NCI-H526 (cell line): Measurements from ENCODE around the gene MAGI1.
"Not testable (repeated sequence)": the region's sequence is repeated elsewhere in the genome, so short reads cannot be mapped to it uniquely, and the experiment has no call there.

Source experiments
- DNase-seq, 2 experiments: peaks; one replicate each; lab custom pipeline; 2025; lab: John Stamatoyannopoulos, UW

Gene MAGI1

GRCh38 chr3:65749066-65749465 lies 289.7 kb downstream of the MAGI1 start:
- DNase-seq: no peak

GRCh38 chr3:65748326-65748725 lies 290.4 kb downstream of the MAGI1 start:
- DNase-seq: no peak

DNA sequence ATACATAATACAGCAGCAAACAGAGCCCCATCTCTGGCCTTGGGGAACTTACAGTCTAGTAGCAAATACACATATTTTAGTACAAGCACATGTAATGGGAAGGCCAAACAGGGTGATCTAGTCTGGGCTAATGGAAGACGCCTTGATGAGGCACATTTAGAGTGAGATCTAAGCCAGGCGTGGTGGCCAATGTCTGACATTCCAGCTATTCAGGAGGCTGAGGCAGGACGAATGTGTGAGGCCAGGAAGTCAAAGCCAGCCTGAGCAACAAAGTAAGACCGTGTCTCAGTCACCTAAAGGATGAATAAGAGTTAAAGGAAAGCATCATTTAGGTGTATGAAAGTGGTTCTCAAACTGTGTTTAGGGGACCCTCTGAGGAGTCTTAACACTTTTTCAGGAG lies 291.9 kb downstream of the MAGI1 start:
- no peak for DNase-seq

DNA sequence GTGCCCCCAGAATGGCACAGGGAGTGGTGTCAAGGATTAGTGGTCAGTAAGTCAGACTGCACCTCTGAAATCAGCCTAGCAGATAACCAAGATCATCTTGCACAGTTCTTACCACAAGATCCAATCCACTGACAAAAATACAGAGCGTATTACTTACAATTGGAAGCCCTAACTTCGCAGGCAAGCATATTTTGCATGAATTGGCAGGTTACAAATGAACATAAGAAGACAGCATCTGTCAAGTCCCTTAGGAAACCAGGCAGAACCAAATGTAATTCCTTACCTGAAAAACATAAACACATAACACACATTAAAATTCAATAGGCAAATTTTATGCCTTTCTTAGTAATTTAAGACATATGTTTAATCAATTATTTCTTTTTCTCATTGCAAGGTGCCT lies 293.4 kb downstream of the MAGI1 start:
- no peak for DNase-seq

- no peak for DNase-seq
Observed at GRCh38 chr3:65742914-65743313, 295.8 kb downstream of the MAGI1 start.

GRCh38 chr3:65741540-65741939 lies 297.2 kb downstream of the MAGI1 start:
- no peak for DNase-seq

DNA sequence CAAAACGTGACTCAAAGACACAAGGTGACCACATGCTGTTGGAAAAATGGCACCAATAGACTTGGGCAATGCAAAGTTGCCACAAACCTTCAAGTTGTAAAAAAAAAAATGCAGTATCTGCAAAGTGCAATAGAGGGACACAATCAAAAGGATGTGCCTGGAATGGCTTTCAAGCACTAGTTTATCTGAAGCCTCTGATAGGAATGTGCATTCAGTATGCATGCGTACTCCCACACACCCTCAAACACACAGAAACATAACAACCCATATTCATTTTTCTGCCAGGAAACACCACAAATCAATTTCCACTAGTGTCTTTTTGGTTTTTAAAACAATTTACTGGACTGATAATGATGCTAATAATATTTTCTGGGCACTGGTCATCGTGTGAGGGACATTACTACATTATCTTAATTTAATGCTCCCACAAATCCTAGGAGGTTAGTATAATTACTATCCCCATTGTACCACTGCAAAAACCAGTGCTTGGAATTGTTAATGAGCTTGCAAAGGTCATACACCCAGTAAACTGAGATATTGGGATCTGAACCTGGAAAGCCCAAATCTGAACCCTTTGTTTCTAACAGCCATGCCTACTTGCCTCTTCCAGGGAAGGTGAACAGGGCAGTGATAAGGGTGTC lies 298.7 kb downstream of the MAGI1 start:
- no peak for DNase-seq

DNA sequence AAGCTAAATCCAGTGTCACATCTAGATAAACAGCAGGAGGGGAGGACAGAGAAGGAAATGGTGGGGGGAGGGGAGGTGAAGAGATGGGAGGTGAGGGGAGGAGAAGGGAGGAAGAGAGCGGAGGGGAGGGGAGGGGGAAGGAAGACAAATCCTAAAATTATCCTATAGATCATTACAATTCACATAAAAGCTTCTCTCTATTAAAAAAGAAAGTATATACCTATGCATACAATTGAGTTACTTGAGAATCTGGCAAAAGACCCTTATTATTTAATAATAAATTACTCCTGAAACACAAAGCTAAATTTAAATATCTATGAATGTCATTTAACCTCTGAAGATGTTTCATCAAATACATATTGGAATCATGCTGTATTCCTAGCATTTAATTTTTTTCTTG lies 303.9 kb downstream of the MAGI1 start:
- no peak for DNase-seq

- DNase-seq: no peak
Observed at GRCh38 chr3:65734382-65734781, 304.3 kb downstream of the MAGI1 start.

DNA sequence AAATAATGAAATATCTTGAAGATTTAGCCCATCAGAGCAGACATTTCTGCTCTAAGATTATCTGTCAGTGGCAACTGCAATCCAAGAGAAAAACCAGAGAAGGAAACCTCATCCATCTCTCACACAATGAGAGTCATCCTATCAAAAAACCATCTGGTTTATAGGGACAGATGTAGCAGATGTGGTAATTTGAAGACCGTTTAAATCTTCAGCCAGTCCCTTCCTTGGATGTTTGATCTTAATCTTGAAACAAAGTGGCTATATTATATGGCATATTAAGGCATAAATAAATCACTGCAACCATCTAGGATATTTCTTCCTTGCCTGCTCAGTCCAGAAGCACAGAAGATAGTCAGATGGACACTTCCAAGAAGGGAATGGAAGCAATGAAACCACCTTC lies 305.3 kb downstream of the MAGI1 start:
- DNase-seq: no peak

DNA sequence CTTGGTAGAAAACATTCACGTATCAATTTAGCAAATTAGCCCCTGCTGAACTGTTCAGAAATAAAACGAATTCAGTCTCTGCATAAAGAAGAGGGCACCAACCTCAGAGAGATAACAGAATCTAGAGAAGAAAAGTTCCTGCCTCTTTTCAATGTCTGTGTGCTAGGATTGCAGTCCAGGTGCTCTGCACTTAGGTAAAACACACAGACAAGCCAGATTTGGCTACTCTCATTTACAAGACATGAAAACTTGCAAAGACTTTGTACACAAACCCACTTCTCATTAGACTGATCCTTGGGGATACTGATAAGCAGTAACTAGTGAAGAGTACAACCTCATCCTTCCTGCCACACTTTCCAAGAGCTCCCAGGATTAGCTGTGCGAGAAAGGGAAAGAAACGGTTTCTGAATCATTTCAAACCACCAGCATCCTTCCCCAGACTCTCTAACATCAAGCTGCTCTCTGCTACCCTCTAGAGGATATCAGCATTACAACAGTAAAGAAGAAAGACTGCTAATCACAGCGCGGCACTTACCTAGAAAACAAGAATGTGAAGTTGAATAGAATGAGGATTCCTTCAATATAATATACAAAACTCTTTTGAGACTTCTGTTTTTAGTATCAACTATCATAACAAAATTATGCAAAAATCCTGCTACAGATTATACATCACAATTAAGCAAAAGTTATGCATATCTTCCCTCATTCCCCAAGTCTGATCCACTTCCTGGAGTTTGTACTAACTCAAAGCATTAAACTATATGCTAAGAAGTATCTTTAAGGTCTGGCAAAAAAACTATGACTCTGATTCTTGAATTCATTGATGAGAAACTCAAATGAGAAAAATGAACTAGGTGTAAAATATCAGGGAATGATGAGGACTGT lies 306.4 kb downstream of the MAGI1 start:
- peak in 1 of 2 experiments; percentile 62 for DNase-seq

DNA sequence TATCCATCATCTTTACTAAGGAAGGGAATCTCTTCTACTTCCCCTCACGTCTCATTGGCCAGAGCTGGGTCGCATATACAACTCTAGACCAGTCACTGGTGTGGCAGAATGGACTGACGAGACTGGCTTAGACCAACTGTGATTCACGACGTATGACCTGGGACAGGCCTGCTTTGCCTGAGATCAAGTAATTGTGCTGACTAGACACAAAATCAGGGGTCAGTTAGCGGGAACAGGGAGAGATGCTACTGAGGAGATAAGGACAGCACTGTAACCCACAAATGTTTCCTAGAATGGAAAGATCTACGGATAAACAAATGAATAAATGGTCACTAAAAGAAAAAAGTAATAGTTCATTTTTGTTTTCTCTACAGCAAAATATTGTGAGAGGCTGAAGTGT lies 308.3 kb downstream of the MAGI1 start:
- no peak for DNase-seq

DNA sequence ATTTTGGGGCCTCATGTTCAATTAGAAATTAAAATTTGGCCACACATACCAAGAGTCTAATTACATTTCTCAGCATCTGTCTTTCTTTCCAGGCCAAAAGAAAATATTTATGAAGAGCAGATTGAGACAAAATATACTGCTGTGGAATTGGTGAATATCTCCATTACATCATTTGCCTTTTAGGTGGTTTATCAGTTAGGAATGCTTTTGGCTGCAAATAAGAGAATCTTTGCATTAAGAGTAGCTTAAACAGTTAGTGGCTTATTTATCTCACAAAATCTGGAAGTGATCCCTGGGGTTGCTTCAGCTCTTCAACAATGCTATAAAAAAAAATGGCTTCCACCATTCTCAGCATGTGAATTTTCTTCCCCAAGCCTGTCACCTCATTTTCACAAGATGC lies 308.7 kb downstream of the MAGI1 start:
- no peak for DNase-seq

GRCh38 chr3:65729555-65729954 lies 309.2 kb downstream of the MAGI1 start:
- DNase-seq: peak in 1 of 2 experiments; percentile 33

- DNase-seq: no peak
Observed at GRCh38 chr3:65728138-65728537, 310.6 kb downstream of the MAGI1 start.

GRCh38 chr3:65723985-65724384 lies 314.7 kb downstream of the MAGI1 start:
- DNase-seq: no peak

- DNase-seq: no peak
Observed at GRCh38 chr3:65723011-65723410, 315.7 kb downstream of the MAGI1 start.

DNA sequence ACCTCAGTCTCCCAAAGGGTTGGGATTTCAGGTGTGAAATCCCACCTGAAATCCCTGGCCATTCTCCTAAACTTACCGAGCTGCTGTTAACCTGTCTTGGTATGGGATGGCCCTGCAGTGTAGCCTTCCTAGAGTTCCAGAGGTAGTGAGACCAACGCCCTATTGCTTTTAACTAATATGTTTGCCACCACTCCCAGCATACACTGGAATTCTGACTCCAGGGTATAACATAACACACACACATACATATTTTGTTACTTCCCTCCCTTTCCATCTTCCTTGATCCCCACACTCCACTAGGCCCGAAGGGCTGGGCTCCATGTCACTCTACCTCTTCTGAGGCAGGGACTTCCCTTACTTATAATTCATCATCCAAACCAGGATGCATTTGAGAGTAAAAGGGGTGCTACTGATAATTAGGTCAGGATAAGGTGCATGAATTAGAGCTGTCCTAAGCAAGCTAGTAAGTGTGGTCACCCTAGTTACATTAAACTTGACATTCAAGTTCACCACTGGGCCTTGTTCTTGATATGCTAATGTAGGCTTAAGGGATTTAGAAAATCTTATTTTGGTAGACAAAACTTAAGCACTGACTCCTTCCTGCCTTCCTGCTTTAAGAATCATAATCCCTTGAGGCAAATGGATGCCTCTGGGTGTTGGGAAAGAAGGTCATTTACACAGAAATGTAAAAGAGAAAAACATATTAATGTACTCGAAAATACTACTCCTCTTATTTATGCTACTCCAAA lies 317.6 kb downstream of the MAGI1 start:
- no peak for DNase-seq

DNA sequence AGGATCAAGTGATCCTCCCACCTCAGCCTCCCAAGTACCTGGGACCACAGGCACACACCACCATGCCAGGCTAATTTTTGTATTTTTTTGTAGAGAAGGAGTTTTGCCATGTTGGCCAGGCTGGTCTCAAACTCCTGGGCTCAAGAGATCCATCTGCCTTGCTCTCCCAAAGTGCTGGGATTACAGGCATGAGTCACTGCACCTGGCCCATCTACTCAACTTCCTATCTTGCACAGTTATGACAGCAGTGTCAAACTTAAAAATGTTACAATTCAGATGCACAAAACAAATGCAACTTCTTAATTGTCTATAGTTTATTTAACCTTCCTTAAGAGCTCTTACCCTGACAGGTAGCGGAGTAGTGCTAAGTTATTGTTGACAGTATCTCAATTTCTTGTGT lies 319.1 kb downstream of the MAGI1 start:
- not testable (repeated sequence) for DNase-seq

GRCh38 chr3:65717676-65718346 lies 320.9 kb downstream of the MAGI1 start:
- DNase-seq: no peak

DNA sequence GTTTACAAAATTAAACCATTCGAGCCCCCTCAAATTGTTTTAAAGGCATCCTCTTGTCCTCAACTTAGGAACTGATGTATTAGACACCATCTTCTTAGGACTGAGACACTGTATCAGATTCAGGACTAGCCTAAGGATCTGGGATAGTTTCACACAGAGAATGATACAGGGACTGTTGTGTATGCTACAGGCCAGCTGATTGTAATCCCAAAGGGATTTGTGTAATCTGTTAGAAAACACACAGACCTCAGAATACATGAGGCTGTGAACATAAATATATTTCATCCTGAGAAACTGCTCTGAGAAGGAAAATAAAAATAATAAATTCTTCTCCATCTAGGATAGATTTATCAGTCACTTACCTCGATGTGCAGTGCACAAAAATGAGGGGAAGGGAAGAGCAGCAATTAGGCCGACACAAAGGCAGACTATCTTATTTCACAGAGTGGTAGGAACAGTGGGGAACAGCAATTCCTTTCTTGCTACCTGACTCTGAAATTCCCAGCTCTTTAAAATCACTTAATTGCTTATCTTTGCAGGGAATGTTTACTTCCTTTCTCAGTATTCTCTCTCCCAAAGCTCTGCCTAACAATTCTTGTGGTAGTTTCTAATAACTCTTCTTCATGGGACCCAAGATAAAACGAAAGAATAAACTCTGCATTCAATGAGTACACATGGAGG lies 322.5 kb downstream of the MAGI1 start:
- DNase-seq: no peak

GRCh38 chr3:65714134-65714533 lies 324.6 kb downstream of the MAGI1 start:
- DNase-seq: no peak
